Measurements from ENCODE around the gene PGAP6. TPM values are rescaled to one million over a fixed set of nuclear protein-coding genes. Genes with fewer than 3 reads are reported as not detected.

Gene PGAP6
- total and polyA plus RNA-seq, 2 of the 13 experiments (the other 11 are each of a cell fraction or from before 2014, with no cell fraction given): 52.7 to 136 TPM

DNA sequence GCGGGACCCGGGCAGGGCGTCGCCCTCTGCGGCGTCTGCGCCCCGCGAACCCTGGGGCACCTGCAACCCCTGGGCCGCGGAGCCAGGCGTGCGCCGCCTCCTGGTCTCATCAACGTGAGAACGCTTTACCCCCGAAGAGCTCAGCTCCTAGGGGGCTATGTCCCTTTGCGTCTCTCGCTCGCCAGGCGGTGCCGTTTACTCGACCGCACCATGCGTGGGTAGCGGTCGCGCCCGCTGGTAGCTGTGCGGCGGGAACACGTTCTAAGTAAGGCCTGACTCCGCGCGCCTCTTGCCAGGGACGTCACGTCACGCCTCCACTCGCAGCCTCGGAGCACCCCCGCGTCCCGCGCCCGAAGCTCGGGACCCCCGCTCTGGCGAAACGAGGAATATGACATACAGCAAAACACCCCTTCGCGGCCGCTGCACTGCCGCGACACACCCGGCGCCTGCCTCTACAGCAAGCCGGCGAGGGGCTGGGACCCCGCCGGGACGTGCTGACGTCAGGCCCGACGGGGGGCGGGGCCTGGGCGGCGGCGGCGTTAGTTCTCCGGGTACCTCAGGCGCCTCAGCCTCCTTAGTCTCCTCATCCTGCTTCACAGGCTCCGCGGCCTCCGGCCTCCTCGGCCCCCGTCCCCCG lies 43.4 kb upstream of the PGAP6 start, which contains the start of gene RAB11FIP3 (continued):
- TF ChIP-seq MAFF (IDR thresholded peaks at IDR 0.05; ENCODE audit: low read depth, low read length): no peak
- TF ChIP-seq, protein P1, sequence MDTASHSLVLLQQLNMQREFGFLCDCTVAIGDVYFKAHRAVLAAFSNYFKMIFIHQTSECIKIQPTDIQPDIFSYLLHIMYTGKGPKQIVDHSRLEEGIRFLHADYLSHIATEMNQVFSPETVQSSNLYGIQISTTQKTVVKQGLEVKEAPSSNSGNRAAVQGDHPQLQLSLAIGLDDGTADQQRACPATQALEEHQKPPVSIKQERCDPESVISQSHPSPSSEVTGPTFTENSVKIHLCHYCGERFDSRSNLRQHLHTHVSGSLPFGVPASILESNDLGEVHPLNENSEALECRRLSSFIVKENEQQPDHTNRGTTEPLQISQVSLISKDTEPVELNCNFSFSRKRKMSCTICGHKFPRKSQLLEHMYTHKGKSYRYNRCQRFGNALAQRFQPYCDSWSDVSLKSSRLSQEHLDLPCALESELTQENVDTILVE (CRISPR knock-in tag; IDR thresholded peaks at IDR 0.05): no peak
- peak; percentile 65 for TF ChIP-seq ERF (CRISPR knock-in tag; IDR thresholded peaks at IDR 0.05)
- TF ChIP-seq ZNF335 (CRISPR knock-in tag; IDR thresholded peaks at IDR 0.05): no peak
- peak; percentile 71 for TF ChIP-seq ZNF121 (CRISPR knock-in tag; IDR thresholded peaks at IDR 0.05)
- TF ChIP-seq, protein P2, sequence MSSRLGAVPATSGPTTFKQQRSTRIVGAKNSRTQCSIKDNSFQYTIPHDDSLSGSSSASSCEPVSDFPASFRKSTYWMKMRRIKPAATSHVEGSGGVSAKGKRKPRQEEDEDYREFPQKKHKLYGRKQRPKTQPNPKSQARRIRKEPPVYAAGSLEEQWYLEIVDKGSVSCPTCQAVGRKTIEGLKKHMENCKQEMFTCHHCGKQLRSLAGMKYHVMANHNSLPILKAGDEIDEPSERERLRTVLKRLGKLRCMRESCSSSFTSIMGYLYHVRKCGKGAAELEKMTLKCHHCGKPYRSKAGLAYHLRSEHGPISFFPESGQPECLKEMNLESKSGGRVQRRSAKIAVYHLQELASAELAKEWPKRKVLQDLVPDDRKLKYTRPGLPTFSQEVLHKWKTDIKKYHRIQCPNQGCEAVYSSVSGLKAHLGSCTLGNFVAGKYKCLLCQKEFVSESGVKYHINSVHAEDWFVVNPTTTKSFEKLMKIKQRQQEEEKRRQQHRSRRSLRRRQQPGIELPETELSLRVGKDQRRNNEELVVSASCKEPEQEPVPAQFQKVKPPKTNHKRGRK (CRISPR knock-in tag; IDR thresholded peaks at IDR 0.05): no peak; the same call in 1 of the 2 replicates
- TF ChIP-seq ZNF839 (CRISPR knock-in tag; IDR thresholded peaks at IDR 0.05; ENCODE audit: borderline replicate concordance): peak; percentile 60; the same call in 1 of the 2 replicates
- TF ChIP-seq SMC3 (IDR thresholded peaks at IDR 0.05; ENCODE audit: low read length): no peak
- no peak for TF ChIP-seq MTF1 (CRISPR knock-in tag; IDR thresholded peaks at IDR 0.05)
- peak; percentile 63; the same call in 1 of the 2 replicates for TF ChIP-seq ARNTL (CRISPR knock-in tag; IDR thresholded peaks at IDR 0.05)
- TF ChIP-seq HNRNPUL1 (IDR thresholded peaks at IDR 0.05; ENCODE audit: low read depth, low read length): 0 out of 2 replicates have a peak, but pooled peaks have one; percentile 35
- peak; percentile 76 for TF ChIP-seq KMT2A (CRISPR knock-in tag; IDR thresholded peaks at IDR 0.05)
- TF ChIP-seq, protein P3, sequence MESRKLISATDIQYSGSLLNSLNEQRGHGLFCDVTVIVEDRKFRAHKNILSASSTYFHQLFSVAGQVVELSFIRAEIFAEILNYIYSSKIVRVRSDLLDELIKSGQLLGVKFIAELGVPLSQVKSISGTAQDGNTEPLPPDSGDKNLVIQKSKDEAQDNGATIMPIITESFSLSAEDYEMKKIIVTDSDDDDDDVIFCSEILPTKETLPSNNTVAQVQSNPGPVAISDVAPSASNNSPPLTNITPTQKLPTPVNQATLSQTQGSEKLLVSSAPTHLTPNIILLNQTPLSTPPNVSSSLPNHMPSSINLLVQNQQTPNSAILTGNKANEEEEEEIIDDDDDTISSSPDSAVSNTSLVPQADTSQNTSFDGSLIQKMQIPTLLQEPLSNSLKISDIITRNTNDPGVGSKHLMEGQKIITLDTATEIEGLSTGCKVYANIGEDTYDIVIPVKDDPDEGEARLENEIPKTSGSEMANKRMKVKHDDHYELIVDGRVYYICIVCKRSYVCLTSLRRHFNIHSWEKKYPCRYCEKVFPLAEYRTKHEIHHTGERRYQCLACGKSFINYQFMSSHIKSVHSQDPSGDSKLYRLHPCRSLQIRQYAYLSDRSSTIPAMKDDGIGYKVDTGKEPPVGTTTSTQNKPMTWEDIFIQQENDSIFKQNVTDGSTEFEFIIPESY (CRISPR knock-in tag; IDR thresholded peaks at IDR 0.05): peak; percentile 12; the same call in 1 of the 2 replicates
- TF ChIP-seq, protein P4, sequence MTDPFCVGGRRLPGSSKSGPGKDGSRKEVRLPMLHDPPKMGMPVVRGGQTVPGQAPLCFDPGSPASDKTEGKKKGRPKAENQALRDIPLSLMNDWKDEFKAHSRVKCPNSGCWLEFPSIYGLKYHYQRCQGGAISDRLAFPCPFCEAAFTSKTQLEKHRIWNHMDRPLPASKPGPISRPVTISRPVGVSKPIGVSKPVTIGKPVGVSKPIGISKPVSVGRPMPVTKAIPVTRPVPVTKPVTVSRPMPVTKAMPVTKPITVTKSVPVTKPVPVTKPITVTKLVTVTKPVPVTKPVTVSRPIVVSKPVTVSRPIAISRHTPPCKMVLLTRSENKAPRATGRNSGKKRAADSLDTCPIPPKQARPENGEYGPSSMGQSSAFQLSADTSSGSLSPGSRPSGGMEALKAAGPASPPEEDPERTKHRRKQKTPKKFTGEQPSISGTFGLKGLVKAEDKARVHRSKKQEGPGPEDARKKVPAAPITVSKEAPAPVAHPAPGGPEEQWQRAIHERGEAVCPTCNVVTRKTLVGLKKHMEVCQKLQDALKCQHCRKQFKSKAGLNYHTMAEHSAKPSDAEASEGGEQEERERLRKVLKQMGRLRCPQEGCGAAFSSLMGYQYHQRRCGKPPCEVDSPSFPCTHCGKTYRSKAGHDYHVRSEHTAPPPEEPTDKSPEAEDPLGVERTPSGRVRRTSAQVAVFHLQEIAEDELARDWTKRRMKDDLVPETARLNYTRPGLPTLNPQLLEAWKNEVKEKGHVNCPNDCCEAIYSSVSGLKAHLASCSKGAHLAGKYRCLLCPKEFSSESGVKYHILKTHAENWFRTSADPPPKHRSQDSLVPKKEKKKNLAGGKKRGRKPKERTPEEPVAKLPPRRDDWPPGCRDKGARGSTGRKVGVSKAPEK (CRISPR knock-in tag; IDR thresholded peaks at IDR 0.05; ENCODE audit: borderline replicate concordance): no peak; the same call in 1 of the 2 replicates
- TF ChIP-seq ZNF260 (CRISPR knock-in tag; IDR thresholded peaks at IDR 0.05; ENCODE audit: borderline replicate concordance, low read depth): no peak
- TF ChIP-seq ZNF468 (CRISPR knock-in tag; IDR thresholded peaks at IDR 0.05): no peak
- TF ChIP-seq, protein P5, sequence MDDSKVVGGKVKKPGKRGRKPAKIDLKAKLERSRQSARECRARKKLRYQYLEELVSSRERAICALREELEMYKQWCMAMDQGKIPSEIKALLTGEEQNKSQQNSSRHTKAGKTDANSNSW (CRISPR knock-in tag; IDR thresholded peaks at IDR 0.05; ENCODE audit: borderline replicate concordance): peak; percentile 26; the same call in 1 of the 2 replicates
- TF ChIP-seq BORCS8-MEF2B (CRISPR knock-in tag; IDR thresholded peaks at IDR 0.05): peak; percentile 76; the same call in 1 of the 2 replicates
- TF ChIP-seq HHEX (CRISPR knock-in tag; IDR thresholded peaks at IDR 0.05): no peak
- no peak for TF ChIP-seq ZSCAN9 (CRISPR knock-in tag; IDR thresholded peaks at IDR 0.05; ENCODE audit: borderline replicate concordance)
